Measurements from ENCODE around the gene S1PR5. TPM values are rescaled to one million over a fixed set of nuclear protein-coding genes. Genes with fewer than 3 reads are reported as not detected.

The S1PR5 gene
- total and polyA plus RNA-seq, 9 of the 15 experiments (the other 6 are each of a cell fraction or from before 2014, with no cell fraction given) = 0.03 to 0.54 (median 0.35) TPM; not detected in 4

GRCh38 chr19:10565567-10566407, 48.5 kb upstream of the S1PR5 start, which contains the start of gene KRI1 (continued):
- TF ChIP-seq BMI1 (IDR thresholded peaks at IDR 0.05; ENCODE audit: low read length) = no peak
- TF ChIP-seq GABPA (tag; conservative IDR thresholded peaks at IDR 0.05; ENCODE audit: low read depth) = peak; percentile 63
- TF ChIP-seq MCM7 (IDR thresholded peaks at IDR 0.05) = no peak
- TF ChIP-seq GTF2B (IDR thresholded peaks at IDR 0.05; ENCODE audit: extremely low read depth, insufficient read length) = no peak
- no peak for TF ChIP-seq MBD1 (CRISPR knock-in tag; IDR thresholded peaks at IDR 0.05)
- TF ChIP-seq ZBED1 (IDR thresholded peaks at IDR 0.05) = no peak
- TF ChIP-seq MTA2 (IDR thresholded peaks at IDR 0.05; ENCODE audit: low read depth) = no peak
- TF ChIP-seq JUND (IDR thresholded peaks at IDR 0.05; ENCODE audit: borderline replicate concordance, low read depth, low read length) = no peak
- no peak for TF ChIP-seq JUND (tag; IDR thresholded peaks at IDR 0.05; ENCODE audit: borderline replicate concordance, low read depth, low read length)
- no peak for TF ChIP-seq CBX8 (IDR thresholded peaks at IDR 0.05; ENCODE audit: borderline replicate concordance, extremely low read depth, low read depth, low read length, poor library complexity, severe bottlenecking)
- no peak for TF ChIP-seq ELK3 (CRISPR knock-in tag; IDR thresholded peaks at IDR 0.05)
- no peak for TF ChIP-seq HINFP (tag; conservative IDR thresholded peaks at IDR 0.05; ENCODE audit: low read depth)
- TF ChIP-seq ZNF766 (CRISPR knock-in tag; conservative IDR thresholded peaks at IDR 0.05) = 0 out of 2 replicates have a peak, but pooled peaks have one; percentile 7
- TF ChIP-seq ETV1 (tag; conservative IDR thresholded peaks at IDR 0.05; ENCODE audit: low read depth) = no peak; the same call in 1 of the 2 replicates
- peak in 1 of 2 experiments; percentile 95; a peak in 2 of 4 replicates for TF ChIP-seq ZNF639 (CRISPR knock-in tag; conservative IDR thresholded peaks at IDR 0.05 in 1 of 2, IDR thresholded peaks at IDR 0.05 in 1 of 2)
- 0 out of 2 replicates have a peak, but pooled peaks have one; percentile 43 for TF ChIP-seq KLF13 (tag; IDR thresholded peaks at IDR 0.05; ENCODE audit: borderline replicate concordance, low read depth)

Measured in K562 (cell line).